ENCODE data around the gene ZNF516. TPM values are rescaled to one million over a fixed set of nuclear protein-coding genes. Genes with fewer than 3 reads are reported as not detected.

The ZNF516 gene
- polyA plus RNA-seq, 3 donors, result 5.0 to 41.9 (median 8.6) TPM

GRCh38 chr18:76349067-76349715 is 145.9 kb downstream of the ZNF516 start:
- intact Hi-C loops (cut with micrococcal nuclease), result loop anchor here in 1 of 2 donors (10.0 kb wide), 1 partner anchor 1694 kb away; no protein-coding TSS in a partner anchor
- TF ChIP-seq CTCF (IDR thresholded peaks at IDR 0.05), result peak; percentile 86
- peak; percentile 35 to 50 (median 39) for DNase-seq
- no peaks in the 10 kb centered on the region for H3K27me3 ChIP-seq (ENCODE audit: control insufficient read depth in 2 of 2, insufficient read depth in 2 of 2, low read length in 2 of 2)
- Mint-ChIP-seq H3K36me3 (no peaks in the 10 kb centered on the region), H3K4me1 (peaks cover 6% of the 10 kb centered on the region), H3K27ac (peak overlapping the region in 1 of 7 donors; percentile 31), H3K4me3 (no peak overlapping the region), H3K9me3 (peaks cover 0 to 8% (median 6%) of the 10 kb centered on the region in 7 donors), H3K27me3 (ENCODE audit: low read depth in 3 of 3) (peaks cover 0 to 3% (median 2%) of the 10 kb centered on the region in 3 donors)
- no peak overlapping the region for H3K9ac ChIP-seq (ENCODE audit: insufficient read depth, low read length, poor library complexity, severe bottlenecking)
- no peaks in the 10 kb centered on the region for H3K4me1 ChIP-seq (ENCODE audit: control insufficient read depth in 1 of 2, insufficient read depth in 2 of 2, low read length in 2 of 2)
- no peak overlapping the region for H3K4me3 ChIP-seq (replicated peaks in 1 of 3; ENCODE audit: low read depth in 2 of 3, low read length in 3 of 3)
- H4K20me1 ChIP-seq (ENCODE audit: insufficient read depth, low read length), result peaks cover 22% of the 10 kb centered on the region
- 30% methylated on average over 29 of the region's 29 CpGs for WGBS (ENCODE audit: insufficient coverage)
- no peak overlapping the region for H3K4me2 ChIP-seq (replicated peaks; ENCODE audit: extremely low read depth, low read length, poor library complexity, severe bottlenecking)
- H3K36me3 ChIP-seq (replicated peaks in 1 of 2; ENCODE audit: control insufficient read depth in 1 of 2, insufficient read depth in 2 of 2, low read length in 2 of 2), result no peaks in the 10 kb centered on the region
- H2AFZ ChIP-seq (ENCODE audit: insufficient read depth, low read depth, low read length, poor library complexity, severe bottlenecking), result no peak overlapping the region
- H3K9me3 ChIP-seq (replicated peaks in 1 of 2; ENCODE audit: control insufficient read depth in 1 of 2, insufficient read depth in 1 of 2, low read length in 2 of 2), result peaks cover 0 to 5% of the 10 kb centered on the region in 2 donors
- H3K79me2 ChIP-seq (ENCODE audit: insufficient read depth, low read length), result no peaks in the 10 kb centered on the region
- H3K27ac ChIP-seq (ENCODE audit: low read depth in 1 of 2, low read length in 2 of 2), result no peak overlapping the region

GRCh38 chr18:76348267-76349066 is 146.6 kb downstream of the ZNF516 start:
- DNase-seq, result no peak
- H3K27me3 Mint-ChIP-seq (ENCODE audit: low read depth in 3 of 3), result peaks cover 0 to 3% (median 2%) of the 10 kb centered on the region in 3 donors
- intact Hi-C loops (cut with micrococcal nuclease), result loop anchor here in 1 of 2 donors (10.0 kb wide), 1 partner anchor 1694 kb away; no protein-coding TSS in a partner anchor
- H3K36me3 Mint-ChIP-seq, result no peaks in the 10 kb centered on the region
- Histone ChIP-seq H4K20me1 (ENCODE audit: insufficient read depth, low read length) (peaks cover 15% of the 10 kb centered on the region), H3K36me3 (replicated peaks in 1 of 2; ENCODE audit: control insufficient read depth in 1 of 2, insufficient read depth in 2 of 2, low read length in 2 of 2) (no peaks in the 10 kb centered on the region), H3K27ac (ENCODE audit: low read depth in 1 of 2, low read length in 2 of 2) (no peak overlapping the region), H3K4me3 (replicated peaks in 1 of 3; ENCODE audit: low read depth in 2 of 3, low read length in 3 of 3) (no peak overlapping the region), H2AFZ (ENCODE audit: insufficient read depth, low read depth, low read length, poor library complexity, severe bottlenecking) (no peak overlapping the region), H3K4me1 (ENCODE audit: control insufficient read depth in 1 of 2, insufficient read depth in 2 of 2, low read length in 2 of 2) (no peaks in the 10 kb centered on the region), H3K4me2 (replicated peaks; ENCODE audit: extremely low read depth, low read length, poor library complexity, severe bottlenecking) (no peak overlapping the region), H3K9ac (ENCODE audit: insufficient read depth, low read length, poor library complexity, severe bottlenecking) (no peak overlapping the region), H3K9me3 (replicated peaks in 1 of 2; ENCODE audit: control insufficient read depth in 1 of 2, insufficient read depth in 1 of 2, low read length in 2 of 2) (peaks cover 0 to under 1% of the 10 kb centered on the region in 2 donors), H3K27me3 (ENCODE audit: control insufficient read depth in 2 of 2, insufficient read depth in 2 of 2, low read length in 2 of 2) (no peaks in the 10 kb centered on the region), H3K79me2 (ENCODE audit: insufficient read depth, low read length) (no peaks in the 10 kb centered on the region)
- peaks cover 0 to 2% (median under 1%) of the 10 kb centered on the region in 7 donors for H3K9me3 Mint-ChIP-seq
- no peak overlapping the region for H3K4me3 Mint-ChIP-seq
- TF ChIP-seq CTCF (IDR thresholded peaks at IDR 0.05), result no peak
- H3K27ac Mint-ChIP-seq, result peak overlapping the region in 1 of 7 donors; percentile 50
- H3K4me1 Mint-ChIP-seq, result peaks cover 6% of the 10 kb centered on the region
- 89% methylated on average over 26 of the region's 27 CpGs for WGBS (ENCODE audit: insufficient coverage)
